ENCODE data around the gene SPOCK1. TPM values are rescaled to one million over a fixed set of nuclear protein-coding genes. Genes with fewer than 3 reads are reported as not detected.

The SPOCK1 gene
- total and polyA plus RNA-seq, 2 donors (not counting 3 experiments of a cell fraction or from before 2014, with no cell fraction given), result 144 to 280 TPM

DNA sequence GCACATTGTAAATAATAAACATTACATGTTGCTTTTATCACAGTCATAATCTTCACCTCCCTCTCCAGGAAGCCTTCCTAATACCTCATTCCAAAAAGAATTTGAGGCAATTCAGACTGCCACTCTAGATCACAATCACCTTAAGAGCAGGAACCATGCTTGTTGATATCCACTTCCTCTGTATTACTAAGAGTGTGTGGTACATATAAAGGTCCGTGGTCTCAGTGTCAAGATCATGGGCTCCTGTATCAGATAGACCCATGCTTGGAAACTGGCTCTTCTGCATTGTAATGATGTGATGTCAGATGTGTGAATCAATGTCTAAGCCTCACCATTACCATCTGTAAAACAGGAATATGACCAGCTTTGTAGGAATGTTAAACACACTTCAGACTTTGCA, 114.1 kb downstream of the SPOCK1 start:
- dilution Hi-C loops (cut with MboI; ENCODE audit: extremely low pct_ligation_motif_present, low sequenced_read_pairs), result no loop called here
- Histone ChIP-seq H3K27ac (ENCODE audit: insufficient read depth, low read depth, low read length) (no peak overlapping the region), H3K79me2 (ENCODE audit: control insufficient read depth, insufficient read depth, low read length) (peaks cover 68% of the 10 kb centered on the region), H3K4me3 (replicated peaks in 1 of 3; ENCODE audit: insufficient read depth in 1 of 3, low read depth in 1 of 3, low read length in 3 of 3) (no peak overlapping the region), H3K9me3 (replicated peaks; ENCODE audit: control insufficient read depth, insufficient read depth, low read length) (peaks cover 2% of the 10 kb centered on the region), H2AFZ (ENCODE audit: low read depth, low read length) (no peak overlapping the region), H3K4me2 (ENCODE audit: insufficient read depth, low read length) (no peak overlapping the region), H3K27me3 (ENCODE audit: control insufficient read depth in 2 of 2, insufficient read depth in 2 of 2, low read length in 2 of 2) (no peaks in the 10 kb centered on the region), H3K36me3 (ENCODE audit: control insufficient read depth in 2 of 2, extremely low read depth in 1 of 2, insufficient read depth in 2 of 2, low read length in 2 of 2) (no peaks in the 10 kb centered on the region), H3K9me1 (replicated peaks; ENCODE audit: control insufficient read depth, extremely low read depth, insufficient read depth, low read length) (no peaks in the 10 kb centered on the region), H4K20me1 (replicated peaks; ENCODE audit: control insufficient read depth, extremely low read depth, insufficient read depth, low read length) (no peaks in the 10 kb centered on the region), H3K9ac (replicated peaks; ENCODE audit: extremely low read depth, insufficient read depth, low read length) (no peak overlapping the region), H3K4me1 (ENCODE audit: control insufficient read depth, extremely low read depth, insufficient read depth, low read length) (no peaks in the 10 kb centered on the region)
- DNase-seq (ENCODE audit: low read depth, low spot score) (no peak), FAIRE-seq (peak; percentile 31)
- BruUV-seq (replicated peaks), result no TSS peak
- TF ChIP-seq FOS (IDR thresholded peaks at IDR 0.05; ENCODE audit: borderline replicate concordance, insufficient read depth, low read length) (no peak), EZH2 (IDR thresholded peaks at IDR 0.05; ENCODE audit: borderline replicate concordance, low read depth, low read length, severe bottlenecking) (no peak), MYC (IDR thresholded peaks at IDR 0.05; ENCODE audit: low read depth, low read length) (no peak), GATA2 (IDR thresholded peaks at IDR 0.05; ENCODE audit: insufficient read depth, insufficient read length, low read depth, low read length) (peak; percentile 54)
- TF ChIP-seq, protein P1, sequence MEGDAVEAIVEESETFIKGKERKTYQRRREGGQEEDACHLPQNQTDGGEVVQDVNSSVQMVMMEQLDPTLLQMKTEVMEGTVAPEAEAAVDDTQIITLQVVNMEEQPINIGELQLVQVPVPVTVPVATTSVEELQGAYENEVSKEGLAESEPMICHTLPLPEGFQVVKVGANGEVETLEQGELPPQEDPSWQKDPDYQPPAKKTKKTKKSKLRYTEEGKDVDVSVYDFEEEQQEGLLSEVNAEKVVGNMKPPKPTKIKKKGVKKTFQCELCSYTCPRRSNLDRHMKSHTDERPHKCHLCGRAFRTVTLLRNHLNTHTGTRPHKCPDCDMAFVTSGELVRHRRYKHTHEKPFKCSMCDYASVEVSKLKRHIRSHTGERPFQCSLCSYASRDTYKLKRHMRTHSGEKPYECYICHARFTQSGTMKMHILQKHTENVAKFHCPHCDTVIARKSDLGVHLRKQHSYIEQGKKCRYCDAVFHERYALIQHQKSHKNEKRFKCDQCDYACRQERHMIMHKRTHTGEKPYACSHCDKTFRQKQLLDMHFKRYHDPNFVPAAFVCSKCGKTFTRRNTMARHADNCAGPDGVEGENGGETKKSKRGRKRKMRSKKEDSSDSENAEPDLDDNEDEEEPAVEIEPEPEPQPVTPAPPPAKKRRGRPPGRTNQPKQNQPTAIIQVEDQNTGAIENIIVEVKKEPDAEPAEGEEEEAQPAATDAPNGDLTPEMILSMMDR (IDR thresholded peaks at IDR 0.05; ENCODE audit: extremely low read depth in 1 of 2, insufficient read depth in 1 of 2, low read depth in 1 of 2, low read length in 2 of 2), result no peak
- ChIA-PET CTCF (interaction anchor here (0.7 kb wide), 1 partner anchor 20 kb away, joined by 3 read pairs; no protein-coding TSS in a partner anchor), POLR2A (no interaction called here)
- intact Hi-C loops (cut with micrococcal nuclease), result no loop called here

DNA sequence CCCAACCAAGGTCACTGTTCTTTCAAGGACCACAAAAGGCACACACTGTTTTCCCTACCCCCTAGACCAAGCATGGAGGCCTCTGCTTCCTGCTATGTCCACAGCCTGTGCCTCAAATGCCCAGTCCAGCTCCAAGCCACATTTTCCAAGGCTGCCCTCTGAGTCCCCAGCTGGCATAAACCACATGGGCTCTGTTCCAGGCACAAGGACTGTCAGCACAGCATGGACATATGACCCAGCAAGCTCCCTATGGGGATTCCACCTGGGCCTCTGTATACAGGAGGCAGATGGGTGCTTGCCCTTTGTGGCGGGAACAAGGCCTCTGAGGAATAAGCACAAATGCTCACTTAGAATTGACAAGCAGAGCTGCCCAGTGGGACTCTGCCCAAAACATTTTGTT, 115.2 kb downstream of the SPOCK1 start:
- H3K27ac ChIP-seq (ENCODE audit: insufficient read depth, low read depth, low read length), result no peak overlapping the region
- no TSS peak for BruUV-seq (replicated peaks)

More for the DNA sequence above, 115.2 kb downstream of the SPOCK1 start:
- Histone ChIP-seq H3K79me2 (ENCODE audit: control insufficient read depth, insufficient read depth, low read length) (peaks cover 66% of the 10 kb centered on the region), H3K4me2 (ENCODE audit: insufficient read depth, low read length) (no peak overlapping the region), H3K27me3 (ENCODE audit: control insufficient read depth in 2 of 2, insufficient read depth in 2 of 2, low read length in 2 of 2) (no peaks in the 10 kb centered on the region), H3K4me3 (replicated peaks in 1 of 3; ENCODE audit: insufficient read depth in 1 of 3, low read depth in 1 of 3, low read length in 3 of 3) (no peak overlapping the region), H3K9me1 (replicated peaks; ENCODE audit: control insufficient read depth, extremely low read depth, insufficient read depth, low read length) (no peaks in the 10 kb centered on the region), H3K36me3 (ENCODE audit: control insufficient read depth in 2 of 2, extremely low read depth in 1 of 2, insufficient read depth in 2 of 2, low read length in 2 of 2) (no peaks in the 10 kb centered on the region), H3K9me3 (replicated peaks; ENCODE audit: control insufficient read depth, insufficient read depth, low read length) (peaks cover 2% of the 10 kb centered on the region), H4K20me1 (replicated peaks; ENCODE audit: control insufficient read depth, extremely low read depth, insufficient read depth, low read length) (no peaks in the 10 kb centered on the region), H3K9ac (replicated peaks; ENCODE audit: extremely low read depth, insufficient read depth, low read length) (no peak overlapping the region), H2AFZ (ENCODE audit: low read depth, low read length) (no peak overlapping the region), H3K4me1 (ENCODE audit: control insufficient read depth, extremely low read depth, insufficient read depth, low read length) (no peaks in the 10 kb centered on the region)
- TF ChIP-seq POLR2AphosphoS5 (IDR thresholded peaks at IDR 0.05; ENCODE audit: insufficient read depth, low read depth, low read length) (no peak), FOS (IDR thresholded peaks at IDR 0.05; ENCODE audit: borderline replicate concordance, insufficient read depth, low read length) (no peak), MYC (IDR thresholded peaks at IDR 0.05; ENCODE audit: low read depth, low read length) (no peak), EZH2 (IDR thresholded peaks at IDR 0.05; ENCODE audit: borderline replicate concordance, low read depth, low read length, severe bottlenecking) (no peak), GATA2 (IDR thresholded peaks at IDR 0.05; ENCODE audit: insufficient read depth, insufficient read length, low read depth, low read length) (no peak), POLR2A (IDR thresholded peaks at IDR 0.05; ENCODE audit: low read depth, low read length) (no peak), JUN (IDR thresholded peaks at IDR 0.05; ENCODE audit: borderline replicate concordance, insufficient read depth, insufficient read length, low read depth) (no peak)
- TF ChIP-seq, protein P1 (IDR thresholded peaks at IDR 0.05; ENCODE audit: extremely low read depth in 1 of 2, insufficient read depth in 1 of 2, low read depth in 1 of 2, low read length in 2 of 2), result no peak
- TF ChIP-seq, protein P2, sequence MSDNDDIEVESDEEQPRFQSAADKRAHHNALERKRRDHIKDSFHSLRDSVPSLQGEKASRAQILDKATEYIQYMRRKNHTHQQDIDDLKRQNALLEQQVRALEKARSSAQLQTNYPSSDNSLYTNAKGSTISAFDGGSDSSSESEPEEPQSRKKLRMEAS (IDR thresholded peaks at IDR 0.05; ENCODE audit: insufficient read depth, insufficient read length), result no peak
- intact Hi-C loops (cut with micrococcal nuclease), result no loop called here
- FAIRE-seq (no peak), DNase-seq (ENCODE audit: low read depth, low spot score) (no peak)
- POLR2A ChIA-PET, result no interaction called here
- dilution Hi-C loops (cut with MboI; ENCODE audit: extremely low pct_ligation_motif_present, low sequenced_read_pairs), result no loop called here
- CTCF ChIA-PET, result interaction anchor here (1.3 to 1.5 kb wide), 3 partner anchors 13 to 64 kb away, joined by 5 to 6 read pairs (median 5); no protein-coding TSS in a partner anchor

All from endothelial cell of umbilical vein (primary cell).